Ecto neural progenitor cell (in vitro differentiated cells): ENCODE data around the gene PLCL1.

Experiments used
- DNase-seq: peaks from one replicate; pipeline ENCODE4 v3.0.0-alpha.2; 2018; ENCODE audit warnings: low spot score

The PLCL1 gene

DNA sequence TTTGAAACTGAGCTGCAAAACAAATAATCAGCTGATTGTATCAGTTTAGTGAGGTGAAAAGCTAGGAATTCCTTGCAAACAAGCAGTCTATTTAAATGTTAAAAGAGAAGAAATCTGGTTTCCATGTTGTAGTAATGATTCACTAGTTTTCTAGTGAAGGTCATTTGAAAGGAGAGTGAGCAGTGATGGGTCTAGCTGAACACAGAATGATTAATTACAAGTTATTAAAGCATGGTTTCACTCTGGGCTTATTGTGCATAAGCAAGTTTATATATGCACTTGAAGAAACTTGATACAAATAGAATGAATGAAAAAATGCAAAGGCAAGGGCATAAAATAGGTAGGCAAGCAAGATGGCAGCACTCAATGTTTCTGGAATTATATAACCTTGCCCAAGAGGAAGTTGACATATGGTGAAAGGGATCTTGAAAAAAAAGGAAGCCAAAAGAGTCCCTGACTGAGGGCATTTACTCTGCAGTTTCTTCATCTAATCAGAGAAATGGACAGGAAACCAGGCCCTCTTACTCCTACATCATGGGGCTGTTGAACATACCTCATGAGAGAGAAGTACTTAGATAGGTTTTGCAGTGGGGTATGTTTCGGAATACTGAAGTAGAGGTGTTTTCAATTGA, 53.2 kb downstream of the PLCL1 start:
- no peak for DNase-seq

DNA sequence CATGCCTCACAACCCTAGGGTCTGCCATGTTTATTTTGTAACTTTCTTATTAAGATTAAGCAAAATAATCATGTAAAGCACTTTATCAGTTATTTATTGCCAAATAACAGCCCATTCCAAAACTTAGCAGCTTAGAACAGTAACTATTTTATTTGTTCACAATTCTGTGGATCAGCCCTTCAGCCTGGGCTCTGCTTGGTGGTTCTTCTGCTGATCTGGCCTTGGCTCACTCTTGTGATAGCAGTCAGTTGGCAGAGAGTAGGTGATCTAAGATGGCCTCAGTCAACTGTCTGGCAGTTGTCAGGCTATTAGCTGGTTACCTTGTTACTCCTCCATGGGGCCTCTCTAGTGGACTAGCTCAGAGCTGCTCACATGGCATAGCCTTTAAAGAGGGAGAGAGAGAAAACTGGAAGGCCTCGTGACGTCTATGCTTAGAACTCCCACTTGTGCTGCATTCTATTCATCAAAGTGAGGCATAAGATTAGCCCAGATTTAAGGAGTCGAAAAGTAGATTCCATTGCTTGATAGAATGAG, 54.3 kb downstream of the PLCL1 start:
- no peak for DNase-seq

DNA sequence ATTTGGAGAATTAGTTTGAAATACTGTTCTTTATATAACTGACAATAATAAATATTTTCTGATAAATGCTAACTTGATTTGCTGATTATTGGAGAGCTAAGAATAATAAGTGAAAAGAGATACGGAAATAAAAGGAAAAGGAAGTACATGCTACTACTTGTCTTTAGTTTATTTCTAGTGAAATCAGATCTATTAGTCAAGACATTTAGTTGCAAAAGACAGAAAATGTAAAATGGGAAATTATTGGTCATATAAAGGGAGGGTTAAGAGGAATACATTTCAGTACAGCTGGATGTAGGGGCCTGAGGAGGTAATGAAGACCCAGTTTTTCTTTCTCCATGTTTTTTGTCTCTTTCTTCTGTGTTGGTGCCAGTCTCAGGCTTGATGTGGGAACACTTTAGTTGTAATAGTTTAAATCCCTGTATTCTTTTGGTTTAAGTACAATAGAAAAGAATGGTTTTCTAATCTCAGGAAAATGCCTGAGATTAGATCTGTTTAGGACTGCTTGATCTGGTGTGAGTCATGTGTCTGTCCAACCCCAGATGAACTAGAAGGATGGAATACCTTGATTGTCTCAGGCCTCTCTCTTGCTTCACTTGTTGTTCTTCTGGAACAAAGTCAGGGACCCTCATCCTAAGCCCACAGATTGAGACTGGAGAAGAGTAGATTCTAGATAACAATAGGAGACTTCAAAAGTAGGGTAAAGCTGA, 58.0 kb downstream of the PLCL1 start:
- no peak for DNase-seq

DNA sequence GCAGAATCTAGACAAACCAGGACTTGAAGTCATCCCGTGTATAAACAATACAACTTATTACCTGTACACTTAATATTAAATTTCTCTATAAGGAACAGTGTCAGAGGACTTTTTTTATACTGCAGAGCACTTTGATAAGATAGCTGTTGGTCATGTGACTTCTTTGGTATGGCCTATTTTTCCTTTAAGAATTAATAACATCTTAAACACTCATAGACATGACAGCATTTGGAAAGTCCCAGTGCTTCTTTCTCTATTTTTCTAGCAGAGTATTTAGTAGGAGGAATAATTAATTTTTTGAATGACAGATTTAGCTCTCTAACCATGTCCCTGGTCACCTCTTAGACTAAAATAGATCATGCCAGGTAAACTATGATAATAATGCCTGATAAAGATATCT, 59.4 kb downstream of the PLCL1 start:
- no peak for DNase-seq

DNA sequence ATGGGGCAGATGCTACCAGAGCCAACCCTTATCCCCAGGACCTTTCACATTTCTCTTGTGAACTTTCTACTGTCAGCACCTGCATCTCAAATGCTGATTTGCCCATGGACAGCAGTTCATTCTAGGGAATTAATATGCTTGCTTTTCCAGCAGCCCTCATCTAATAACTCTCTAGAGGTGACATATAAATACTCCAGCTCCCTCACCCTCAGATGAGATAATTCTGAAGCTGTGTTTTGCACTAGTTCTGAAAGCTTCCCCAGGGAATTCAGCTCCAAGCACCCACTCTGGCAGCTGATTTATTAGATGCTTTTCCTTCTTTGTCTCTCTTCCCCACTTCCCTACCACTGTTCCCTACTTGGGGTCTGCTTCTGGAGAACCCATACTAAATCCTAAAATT, 62.1 kb downstream of the PLCL1 start:
- no peak for DNase-seq

DNA sequence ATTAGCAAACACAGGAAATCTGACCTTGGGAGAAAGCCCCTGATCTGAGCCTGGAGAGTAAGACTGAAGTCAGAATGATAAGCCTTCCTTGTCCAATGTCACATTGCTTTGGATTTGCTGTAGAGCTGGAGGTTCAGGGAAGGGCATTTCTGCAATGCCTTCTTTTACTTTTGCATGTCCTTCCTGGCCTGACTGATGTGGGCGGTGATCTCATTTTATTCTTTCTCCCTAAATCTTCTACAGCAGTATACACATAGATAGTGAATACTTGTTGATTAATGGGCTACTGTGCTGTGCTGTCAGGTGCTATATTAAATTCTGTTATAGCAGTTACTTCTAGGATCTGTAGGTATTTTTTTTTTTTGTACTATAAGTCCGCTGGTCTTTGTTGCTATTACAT, 62.6 kb downstream of the PLCL1 start:
- no peak for DNase-seq

DNA sequence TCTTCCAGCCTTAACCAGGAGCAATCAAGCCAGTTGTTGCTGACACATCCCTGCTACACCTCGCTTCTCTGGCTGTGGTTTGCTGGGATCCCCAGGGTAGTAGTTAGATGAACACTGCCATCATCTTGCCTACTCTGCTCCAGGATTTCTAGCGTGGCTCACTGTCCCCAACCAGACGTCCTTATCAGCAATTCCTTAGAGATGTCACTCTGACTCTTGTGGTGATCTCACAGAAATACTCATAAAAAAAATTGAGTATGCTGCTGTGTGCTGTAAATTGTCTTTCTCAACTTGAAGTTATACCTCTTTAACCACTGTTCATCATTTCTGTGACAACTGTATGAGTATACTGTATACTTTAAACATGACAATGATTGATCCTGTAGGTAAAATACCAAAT, 63.2 kb downstream of the PLCL1 start:
- no peak for DNase-seq

DNA sequence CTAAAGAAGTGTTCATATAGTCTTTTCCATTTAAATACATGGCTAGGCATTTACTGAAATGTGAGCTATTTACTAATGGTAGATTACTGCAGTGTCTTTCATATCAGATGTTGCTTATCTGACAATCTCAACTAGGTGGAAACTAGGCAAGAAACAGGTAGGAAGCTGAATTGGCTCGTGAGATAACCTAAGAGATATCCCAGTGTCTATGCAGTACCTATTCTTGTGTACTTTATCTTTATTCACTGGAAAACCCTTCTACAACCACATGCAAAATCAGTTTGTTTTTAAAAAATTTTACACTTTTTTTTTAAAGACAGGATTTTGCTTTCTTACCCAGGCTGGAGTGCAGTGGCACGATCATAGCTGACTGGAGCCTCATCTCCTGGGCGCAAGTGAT, 63.8 kb downstream of the PLCL1 start:
- no peak for DNase-seq

DNA sequence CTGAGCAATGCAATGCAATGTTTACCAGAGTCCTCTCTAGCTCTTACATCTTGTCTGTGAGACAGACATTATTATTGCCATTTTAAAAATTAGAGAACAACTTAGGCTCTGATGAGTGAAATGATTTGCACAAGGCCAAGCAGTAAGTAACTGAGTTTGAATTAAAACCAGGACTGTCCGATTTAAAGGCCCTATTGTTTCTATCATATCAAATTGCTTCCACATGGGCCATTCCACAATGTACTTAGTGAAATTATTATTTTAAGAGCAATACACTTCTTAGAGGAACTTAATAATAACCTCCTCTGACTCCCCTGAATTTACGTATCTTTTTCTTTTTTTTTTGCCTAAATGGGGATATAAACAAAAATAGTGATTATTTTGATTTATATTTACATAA, 64.6 kb downstream of the PLCL1 start:
- DNase-seq, result no peak

DNA sequence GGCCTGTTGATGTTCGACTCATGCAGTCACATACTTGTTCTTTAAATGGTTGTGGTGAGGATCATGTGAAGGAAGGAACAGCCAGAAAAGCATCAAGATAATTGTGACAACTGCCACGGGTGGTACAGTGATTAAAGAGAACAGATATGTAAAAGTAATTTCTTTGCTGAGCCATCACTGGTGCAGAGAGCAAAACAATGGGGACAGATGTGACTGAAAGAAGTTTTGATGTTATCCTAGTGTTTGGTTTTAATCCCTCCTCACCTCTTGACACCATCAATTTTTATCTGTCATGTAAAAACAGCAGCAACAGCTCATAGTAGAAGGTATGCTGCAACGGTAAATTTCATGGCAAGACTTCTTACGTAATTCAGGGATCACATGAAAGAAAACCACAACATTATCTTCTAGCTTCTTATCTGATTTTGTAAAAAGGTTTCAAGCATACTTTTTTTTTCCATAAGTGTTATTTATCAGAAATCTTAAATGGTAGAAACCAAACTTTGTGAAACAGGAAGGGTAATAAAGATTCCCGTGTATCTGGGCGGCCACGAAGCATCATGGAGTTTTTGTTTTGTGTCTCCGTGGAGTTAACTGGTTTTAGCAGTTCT, 65.2 kb downstream of the PLCL1 start:
- no peak for DNase-seq

DNA sequence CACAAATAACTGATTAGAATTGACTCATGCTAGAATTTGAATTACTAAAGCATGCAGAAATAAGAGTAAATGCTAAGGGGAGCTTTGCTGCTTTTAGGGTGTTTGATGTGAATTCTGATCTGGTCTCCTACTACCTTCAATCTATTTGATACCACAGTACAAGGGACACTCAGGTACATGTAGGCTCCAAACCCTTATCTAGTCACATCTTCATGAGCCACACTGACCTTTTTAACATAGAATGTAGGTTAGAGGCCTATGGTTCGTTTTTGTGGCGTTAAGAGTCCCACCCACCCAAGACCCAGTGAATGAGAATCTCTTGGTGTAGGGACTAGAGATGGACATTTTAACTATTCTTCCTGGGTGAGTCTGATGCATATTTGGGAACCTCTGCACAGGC, 65.7 kb downstream of the PLCL1 start:
- no peak for DNase-seq

DNA sequence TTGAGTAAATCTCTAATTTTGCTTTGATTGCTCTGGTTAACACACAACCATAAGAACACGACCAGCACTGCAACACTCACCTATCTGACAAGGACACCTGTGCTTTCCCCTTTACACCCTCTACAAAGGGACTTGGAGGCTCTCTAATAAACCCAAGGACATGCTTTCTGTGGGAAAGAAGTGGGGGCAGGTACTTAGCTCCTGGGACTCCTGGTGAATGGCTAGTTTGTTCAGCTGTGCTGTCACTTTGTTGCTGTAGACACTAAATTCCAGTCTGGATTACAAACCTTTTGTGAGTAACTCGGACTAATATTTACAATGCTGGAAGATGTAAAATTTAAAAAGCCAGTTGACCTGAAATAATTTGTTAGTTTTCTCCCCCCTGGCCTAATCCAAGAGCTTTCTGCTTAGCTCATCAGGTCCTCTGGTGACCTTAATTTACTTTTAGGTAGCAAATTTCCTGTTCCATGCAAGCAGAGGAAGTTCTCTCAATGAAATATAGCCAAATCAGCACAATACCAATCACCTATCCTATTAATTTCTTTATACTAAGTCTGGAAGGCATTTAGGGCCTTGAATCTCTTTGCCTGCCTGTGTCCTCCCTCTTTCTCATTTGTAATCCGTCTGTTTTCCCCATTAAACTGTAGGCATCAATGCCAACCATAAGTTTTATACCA, 67.5 kb downstream of the PLCL1 start:
- no peak for DNase-seq

DNA sequence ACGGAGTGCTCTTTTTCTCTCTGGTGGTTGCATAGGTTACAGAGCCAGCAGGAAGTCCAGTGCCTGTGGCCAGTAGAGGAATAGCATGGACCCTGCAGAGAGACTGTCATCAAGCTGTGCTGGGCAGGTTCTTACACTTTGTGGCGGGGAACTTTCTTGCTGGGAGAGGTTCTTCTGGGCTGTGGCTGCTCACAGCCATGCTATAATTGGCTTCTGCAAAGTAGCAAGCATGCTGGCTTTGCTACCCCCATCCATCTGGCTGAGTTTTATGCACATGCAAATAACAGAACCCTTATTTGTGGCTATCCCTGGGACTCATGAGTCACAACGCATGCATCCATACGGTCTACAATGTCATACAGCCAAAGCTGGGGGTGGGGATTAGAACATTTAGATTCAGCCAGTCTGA, 68.9 kb downstream of the PLCL1 start:
- peak; percentile 49 for DNase-seq

DNA sequence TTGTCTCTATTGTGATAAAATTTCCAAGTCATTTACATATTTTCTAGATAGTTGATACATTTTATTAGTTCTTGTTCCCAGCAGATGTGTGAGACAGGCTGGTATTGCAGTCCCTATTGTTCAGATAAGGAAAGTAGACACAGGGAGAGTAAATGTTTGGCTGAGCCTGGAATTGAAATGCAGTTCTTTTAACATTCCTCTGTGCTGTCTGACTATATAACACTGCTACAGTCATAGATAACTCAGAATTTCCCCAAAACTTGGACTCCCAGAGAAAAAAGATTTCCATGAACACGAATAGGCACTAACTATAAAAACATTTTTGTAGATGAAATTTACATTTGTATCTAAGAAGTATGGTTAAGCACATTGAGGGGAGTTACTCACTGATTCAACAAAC, 71.4 kb downstream of the PLCL1 start:
- DNase-seq, result no peak

DNA sequence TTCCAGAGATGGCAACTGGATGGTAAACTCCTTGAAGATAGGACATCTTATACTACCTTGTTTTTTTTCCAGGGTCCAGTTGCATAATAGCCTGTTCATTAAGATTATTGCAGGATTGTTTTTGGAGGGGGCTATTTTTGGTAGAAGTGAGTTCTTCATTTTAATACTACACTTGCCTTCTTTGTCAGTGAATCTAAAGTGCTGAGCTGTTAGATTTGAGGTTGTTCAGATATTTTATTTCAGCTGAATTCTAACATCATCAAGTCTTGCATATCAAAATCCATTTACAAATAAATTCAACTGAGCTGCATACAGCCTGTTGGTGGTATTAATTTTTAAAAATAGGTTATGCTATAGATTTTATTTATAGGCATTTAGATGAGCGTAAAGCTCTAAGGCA, 72.1 kb downstream of the PLCL1 start:
- DNase-seq, result no peak

DNA sequence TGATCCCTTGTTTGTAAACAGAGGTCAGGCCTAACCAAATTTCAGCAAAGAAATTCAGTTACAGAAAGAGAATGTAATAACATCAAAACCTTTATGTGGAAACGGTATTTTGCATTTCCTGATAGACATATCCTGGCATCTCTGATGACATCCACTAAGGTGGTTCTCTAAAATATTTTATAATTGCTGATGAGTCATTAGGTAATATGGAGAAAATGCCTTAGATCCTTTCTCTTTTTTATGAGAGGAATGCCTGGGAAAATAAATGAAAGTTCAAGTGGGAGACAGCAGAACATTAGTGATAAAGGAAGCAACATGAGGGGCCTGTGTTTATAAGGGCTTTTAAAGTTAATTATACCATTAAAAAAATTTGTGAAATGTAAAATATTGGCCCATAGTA, 72.6 kb downstream of the PLCL1 start:
- DNase-seq, result no peak

DNA sequence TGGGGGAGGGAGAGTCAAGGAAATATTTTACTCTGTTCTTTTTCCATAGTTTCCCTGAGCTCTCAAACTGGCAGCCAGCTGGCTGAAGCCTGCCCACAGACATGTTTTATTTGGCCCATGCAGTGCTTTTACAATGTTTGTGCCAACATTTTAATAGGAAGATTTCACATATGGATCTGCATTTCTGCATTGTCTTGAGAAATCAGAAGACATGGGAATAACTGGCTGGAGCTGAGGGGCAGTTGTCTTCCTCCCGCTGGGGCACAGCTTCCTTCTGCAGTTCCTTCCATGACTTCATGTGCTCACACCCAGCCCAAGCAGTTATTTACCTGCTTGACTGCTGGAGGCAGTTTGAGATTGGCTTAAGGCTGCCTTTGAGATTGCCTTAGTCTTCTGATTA, 74.4 kb downstream of the PLCL1 start:
- DNase-seq, result no peak

DNA sequence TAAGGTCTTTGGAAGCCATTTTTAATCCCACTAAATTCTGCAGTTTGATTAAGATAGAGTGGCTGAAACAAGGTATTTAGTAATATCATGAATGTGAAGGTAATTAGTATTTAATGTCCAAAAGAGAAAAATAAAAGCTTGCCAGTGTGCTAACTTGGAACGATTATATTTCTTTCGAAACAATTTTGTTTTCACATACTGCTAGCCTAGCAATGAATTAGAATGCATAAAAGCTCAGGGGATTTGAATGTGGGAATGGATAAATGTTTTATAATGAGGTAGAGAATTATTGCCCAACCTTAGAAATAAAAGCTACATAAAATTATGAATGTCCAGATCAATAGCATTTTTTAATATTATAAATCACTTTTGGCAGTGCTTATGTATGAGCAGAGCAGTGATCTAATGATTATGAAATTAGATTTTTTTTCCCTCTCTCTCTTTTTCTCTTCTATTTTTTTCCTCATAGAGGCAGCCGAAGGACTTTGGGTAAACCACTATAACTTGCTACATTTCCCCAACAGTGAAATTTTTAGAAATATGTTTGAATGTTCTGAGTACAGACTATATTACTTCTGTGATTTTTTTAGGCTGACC, 75.5 kb downstream of the PLCL1 start:
- no peak for DNase-seq

DNA sequence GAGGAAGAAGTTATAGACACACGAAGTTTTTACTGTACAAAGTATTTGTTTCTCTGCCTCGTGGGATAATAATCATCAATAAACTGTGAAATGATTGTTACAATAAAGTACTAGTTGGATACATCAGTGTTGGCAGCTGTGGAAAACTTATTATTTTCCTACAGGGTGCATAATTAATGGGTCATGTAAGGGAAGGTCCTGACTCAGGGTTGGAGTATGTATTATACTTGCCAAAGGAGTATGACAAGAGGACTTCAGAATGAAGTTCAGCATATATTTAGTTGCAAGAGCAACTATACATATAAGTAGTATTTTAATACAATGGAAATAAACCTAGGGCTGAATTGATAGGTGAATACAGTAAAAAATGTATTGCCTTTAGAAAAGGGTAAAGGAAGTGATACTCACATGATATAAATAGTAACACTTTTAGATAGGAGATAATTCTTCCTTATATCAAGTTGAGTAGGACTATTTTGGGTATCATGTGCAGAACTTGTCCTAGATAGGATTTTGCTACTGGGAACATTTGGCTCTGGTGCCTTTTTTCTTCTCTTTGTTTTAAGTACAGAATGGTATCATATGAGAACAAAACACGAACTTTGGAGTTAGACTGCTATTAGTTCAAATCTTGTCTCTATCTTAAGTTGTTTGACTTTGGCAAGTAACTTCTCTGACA, 79.1 kb downstream of the PLCL1 start:
- no peak for DNase-seq

DNA sequence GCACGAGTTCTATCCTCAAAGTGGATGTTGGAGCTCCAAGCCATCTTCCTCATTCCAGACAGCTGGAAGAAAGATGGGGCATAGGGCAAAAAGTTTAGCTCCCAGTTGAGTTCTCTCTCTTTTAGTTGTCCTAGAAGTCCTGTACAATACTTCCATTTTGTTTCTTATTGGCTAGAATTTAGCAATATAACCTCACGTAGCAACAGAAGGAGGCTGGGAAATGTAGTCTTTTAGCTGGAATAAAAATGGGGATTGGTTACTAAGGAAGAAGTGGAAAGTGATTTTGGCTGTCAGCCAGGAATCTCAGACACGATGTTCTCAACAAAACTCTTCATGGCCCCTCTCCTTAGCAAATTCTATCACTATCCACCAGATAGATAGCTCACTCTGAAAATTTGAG, 79.9 kb downstream of the PLCL1 start:
- DNase-seq, result no peak

DNA sequence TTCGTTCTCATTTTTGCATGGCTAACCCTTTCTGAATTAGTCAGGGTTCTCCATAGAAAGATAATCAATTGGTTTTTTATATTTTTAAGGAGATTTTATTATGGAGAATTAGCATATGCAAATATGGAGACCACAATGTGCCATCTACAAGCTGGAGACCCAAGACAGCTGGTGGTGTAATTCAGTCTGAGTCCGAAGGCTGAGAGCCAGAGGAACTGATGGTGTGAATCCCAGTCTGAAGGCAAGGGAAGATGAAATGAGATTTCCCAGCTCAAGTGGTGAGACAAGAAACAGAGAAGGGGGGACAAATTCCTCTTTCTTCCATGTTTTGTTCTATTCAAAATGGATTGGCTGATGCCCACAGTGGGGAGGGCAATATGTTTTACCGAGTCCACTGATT, 80.7 kb downstream of the PLCL1 start:
- no peak for DNase-seq

DNA sequence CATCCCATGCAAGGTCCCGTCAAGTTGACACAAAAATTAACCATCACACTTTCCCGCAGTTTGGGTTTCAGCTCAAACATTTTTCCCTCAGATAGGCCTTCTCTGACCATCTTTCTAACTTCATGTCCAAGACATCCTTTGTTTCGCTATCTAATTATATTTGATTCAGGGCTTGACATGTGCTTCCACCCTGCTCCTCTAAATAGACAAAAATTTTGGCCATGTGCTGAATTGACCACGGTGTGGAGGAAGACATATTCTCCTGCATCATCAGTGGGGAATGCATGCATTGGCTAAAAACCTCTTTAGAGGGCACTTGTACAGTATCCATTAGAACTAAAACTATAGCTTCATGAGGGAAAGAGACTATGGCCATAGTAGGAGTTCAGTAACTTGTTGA, 81.2 kb downstream of the PLCL1 start:
- DNase-seq, result no peak
